ENCODE data around the gene PRAMEF13.
"Not testable (repeated sequence)": the region's sequence is repeated elsewhere in the genome, so short reads cannot be mapped to it uniquely, and the experiment has no call there.

PRAMEF13 gene

GRCh38 chr1:13155909-13156308, 45.3 kb downstream of the PRAMEF13 start, which contains the start of gene PRAMEF26:
Gene PRAMEF26, minus strand, starts transcription at chr1:13156009. Its CDS starts 2,914 bp downstream, at chr1:13153095.
- not testable (repeated sequence) for DNase-seq
